Fibroblast of the aortic adventitia (primary cell): ENCODE results near the gene RPS2. TPM values are rescaled to one million over a fixed set of nuclear protein-coding genes. Genes with fewer than 3 reads are reported as not detected.

ENCODE experiments used
- DNase-seq: peaks from one replicate; pipeline ENCODE4 v3.0.0-alpha.2; 2010; ENCODE audit warnings: low read depth
- H3K4me3 ChIP-seq: 2 replicates; pipeline ENCODE4 v1.5.1; 2011; ENCODE audit warnings: low read depth, mild to moderate bottlenecking, control low read depth, low read length, moderate library complexity
- CTCF ChIP-seq: IDR thresholded peaks from 2 replicates; pipeline ENCODE4 v1.5.1; 2011; ENCODE audit warnings: mild to moderate bottlenecking, low read length, control low read depth, inconsistent platforms; ENCODE audit not compliant: insufficient read depth
- total RNA-seq: library from RNA; depleted of rRNA; stranded (reverse); fragments of >200 nt; gene quantifications from 2 replicates; pipeline ENCODE4 v1.2.3, GENCODE V29; 2012; ENCODE audit warnings: low replicate concordance

The RPS2 gene
- total RNA-seq, 1 donor: 1,645 TPM

DNA sequence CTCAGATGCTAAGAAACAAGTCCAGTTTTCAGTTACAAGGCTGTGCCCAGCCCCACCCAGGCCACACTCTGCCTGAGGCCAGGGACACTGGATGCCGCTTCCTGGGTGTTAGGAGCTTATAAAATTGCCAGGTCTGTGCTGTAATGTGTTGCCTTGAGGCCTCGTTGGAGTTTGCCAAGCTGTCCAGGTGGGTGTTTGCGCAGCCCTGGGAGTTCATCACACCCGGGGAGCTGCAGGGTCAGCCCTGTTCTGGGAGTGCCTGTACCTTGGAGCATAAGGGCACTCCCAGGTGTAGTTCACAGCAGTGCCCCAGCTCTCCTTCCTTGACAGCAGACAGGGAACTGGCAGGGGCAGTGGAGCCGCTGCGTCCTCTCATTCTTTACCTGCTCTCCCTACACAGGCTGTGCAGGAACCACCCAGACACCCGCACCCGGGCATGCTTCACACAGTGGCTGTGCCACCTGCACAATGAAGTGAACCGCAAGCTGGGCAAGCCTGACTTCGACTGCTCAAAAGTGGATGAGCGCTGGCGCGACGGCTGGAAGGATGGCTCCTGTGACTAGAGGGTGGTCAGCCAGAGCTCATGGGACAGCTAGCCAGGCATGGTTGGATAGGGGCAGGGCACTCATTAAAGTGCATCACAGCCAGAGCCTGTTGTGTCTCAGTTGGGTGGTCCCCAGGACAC is 21.0 kb upstream of the RPS2 start:
- H3K4me3 ChIP-seq: peak overlapping the region; percentile 76
- TF ChIP-seq CTCF: no peak
- no peak for DNase-seq

DNA sequence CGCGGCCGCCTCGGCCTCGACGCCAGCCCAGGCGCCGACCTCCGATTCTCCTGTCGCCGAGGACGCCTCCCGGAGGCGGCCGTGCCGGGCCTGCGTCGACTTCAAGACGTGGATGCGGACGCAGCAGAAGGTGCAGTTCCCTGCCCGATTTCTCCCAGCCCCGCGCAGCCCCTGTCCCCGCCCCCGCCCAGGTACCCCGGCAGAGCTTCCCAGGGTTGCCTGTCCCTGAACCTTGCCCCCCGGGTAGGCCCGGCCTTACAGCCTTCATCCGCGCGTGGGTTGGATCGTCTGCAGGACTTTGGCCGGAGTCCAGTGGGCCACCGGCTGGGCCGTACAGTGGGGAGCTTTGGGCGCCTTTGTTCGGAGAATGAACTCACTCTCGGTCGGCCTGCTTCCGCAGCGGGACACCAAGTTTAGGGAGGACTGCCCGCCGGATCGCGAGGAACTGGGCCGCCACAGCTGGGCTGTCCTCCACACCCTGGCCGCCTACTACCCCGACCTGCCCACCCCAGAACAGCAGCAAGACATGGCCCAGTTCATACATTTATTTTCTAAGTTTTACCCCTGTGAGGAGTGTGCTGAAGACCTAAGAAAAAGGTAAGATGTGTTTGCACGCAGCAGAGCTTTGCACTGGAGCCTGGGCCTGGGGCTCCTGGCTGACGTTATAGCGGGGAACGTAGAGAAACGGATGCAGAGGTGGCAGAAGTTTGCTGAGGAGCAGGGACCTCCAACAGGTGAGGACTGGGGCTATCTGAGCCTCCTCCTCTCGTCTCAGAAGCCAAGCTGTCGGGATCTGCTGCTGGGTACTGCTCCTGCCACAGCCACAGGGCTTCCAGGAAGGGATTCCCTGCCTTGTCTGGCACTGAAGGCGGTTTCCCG is 20.0 kb upstream of the RPS2 start:
- no peak for DNase-seq
- H3K4me3 ChIP-seq: peak overlapping the region; percentile 76
- no peak for TF ChIP-seq CTCF

DNA sequence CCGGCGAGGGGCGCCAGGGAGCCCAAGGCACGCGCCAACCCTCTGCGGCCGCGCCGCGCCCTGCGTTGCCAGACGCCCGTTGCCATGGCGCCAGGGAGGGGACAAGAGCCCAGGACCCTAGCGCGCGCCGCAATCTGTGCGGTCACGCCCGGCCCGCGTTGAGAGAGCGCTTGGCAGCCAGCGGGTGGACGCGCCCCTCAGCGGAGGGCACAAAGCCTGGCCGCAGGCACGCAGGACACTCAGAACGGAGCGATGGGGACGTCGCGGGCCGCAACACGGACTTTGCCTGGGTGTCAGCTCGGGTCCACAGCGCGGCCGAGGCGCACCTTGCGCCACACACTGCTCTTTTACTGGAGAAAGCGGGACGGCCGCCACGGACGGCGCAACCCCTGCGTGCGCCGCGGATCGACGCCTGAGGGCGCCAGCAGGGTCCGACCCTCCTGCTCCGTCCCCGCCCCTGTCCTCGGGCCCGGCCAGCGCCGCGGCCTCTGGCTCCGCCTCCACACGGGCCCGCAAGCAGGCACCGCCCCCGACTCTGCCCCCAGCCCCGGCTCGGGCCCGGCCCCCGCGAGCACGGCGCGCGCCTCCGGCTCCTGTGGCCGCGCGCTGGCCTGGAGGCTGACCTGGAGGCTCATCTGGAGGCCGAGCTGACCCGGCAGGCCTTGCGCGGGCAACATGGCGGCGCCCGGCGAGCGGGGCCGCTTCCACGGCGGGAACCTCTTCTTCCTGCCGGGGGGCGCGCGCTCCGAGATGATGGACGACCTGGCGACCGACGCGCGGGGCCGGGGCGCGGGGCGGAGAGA is 19.1 kb upstream of the RPS2 start, which contains the start of gene GFER:
Gene GFER, plus strand, starts transcription at position 650 of the 803 bp plus-strand sequence. Its CDS starts 26 bp downstream, at position 676.
- TF ChIP-seq CTCF: peak; percentile 38
- peak; percentile 90 for DNase-seq
- H3K4me3 ChIP-seq: peak within 1 kb of the TSS; percentile 76

DNA sequence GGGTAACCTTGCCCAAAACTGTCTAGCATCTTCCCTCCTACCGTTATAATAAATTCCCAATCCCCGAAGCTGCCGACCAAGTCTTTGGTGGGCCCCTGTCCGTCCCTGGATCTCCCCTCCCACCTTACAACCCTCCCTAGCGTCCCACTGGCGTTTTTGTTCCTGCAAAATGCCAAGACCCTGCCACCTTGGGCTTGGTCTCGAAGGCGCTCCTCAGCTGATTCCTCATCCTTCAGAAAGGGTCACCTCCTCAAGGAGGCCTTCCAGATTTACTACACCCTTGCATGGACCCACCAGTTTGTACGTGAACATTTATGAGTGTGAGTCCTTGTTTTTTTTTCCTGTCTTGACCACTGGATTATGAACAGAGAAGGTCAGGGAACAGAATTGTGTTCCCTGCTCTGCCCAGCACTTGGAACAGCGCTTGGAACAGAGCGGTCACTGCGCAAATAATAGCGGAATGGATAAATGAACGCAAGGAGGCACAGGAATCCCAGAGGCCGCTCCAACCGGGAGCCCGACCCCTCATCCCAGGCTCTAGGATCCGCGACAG is 18.4 kb upstream of the RPS2 start:
- TF ChIP-seq CTCF: no peak
- no peak for DNase-seq
- H3K4me3 ChIP-seq: peak overlapping the region; percentile 76

DNA sequence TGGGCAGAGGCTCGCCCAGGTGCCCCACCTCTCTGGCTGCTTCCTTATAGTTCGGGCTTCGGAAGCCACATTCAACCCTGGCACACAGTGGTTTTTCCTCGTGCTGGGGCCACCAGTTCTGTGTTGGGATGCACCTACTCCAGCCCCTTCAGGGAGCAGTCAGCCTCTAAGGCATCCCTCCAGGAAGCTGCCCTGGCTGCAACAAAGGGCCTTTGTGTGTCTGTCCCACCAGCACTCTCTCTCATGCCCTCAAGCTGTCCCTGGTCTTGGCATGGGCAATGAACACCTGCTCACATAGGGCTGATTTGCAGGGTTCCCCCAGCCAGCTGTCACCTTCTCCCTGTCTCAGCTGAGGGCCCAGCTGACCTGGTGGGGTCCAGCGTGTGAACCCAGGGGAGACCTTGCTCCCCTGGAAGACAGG is 17.4 kb upstream of the RPS2 start:
- no peak for DNase-seq
- no peak overlapping the region for H3K4me3 ChIP-seq
- TF ChIP-seq CTCF: no peak

DNA sequence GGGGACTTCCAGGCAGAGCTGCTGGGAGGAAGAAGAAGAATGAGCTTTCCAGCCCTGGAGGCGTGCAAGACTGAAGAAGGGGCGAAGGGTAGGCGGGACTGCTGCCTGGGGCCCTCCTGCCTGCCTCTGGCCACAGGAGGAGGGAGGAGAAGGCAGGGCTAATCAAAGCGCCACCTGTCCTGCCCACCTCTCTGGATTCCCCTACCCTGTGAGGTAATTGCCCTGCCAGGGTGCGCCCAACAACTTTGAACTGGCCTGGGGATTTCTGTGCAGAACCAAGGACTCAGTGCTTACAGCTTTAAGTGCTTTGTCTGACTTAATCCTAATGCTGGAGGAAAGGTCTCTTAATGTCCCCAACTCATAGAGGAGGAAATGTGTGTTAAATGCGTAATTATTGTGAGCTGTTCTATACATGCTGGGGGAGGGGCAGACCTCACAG is 16.8 kb upstream of the RPS2 start, which contains the start of gene NOXO1:
Gene NOXO1, minus strand, starts transcription at position 72 of the 439 bp plus-strand sequence. CDS start 290 bp downstream, outside the sequence.
- no peak for DNase-seq
- no peak within 1 kb of the TSS for H3K4me3 ChIP-seq
- TF ChIP-seq CTCF: no peak
